ENCODE results near the gene LPIN2.
"Not testable (repeated sequence)": the region's sequence is repeated elsewhere in the genome, so short reads cannot be mapped to it uniquely, and the experiment has no call there.

LPIN2 gene

DNA sequence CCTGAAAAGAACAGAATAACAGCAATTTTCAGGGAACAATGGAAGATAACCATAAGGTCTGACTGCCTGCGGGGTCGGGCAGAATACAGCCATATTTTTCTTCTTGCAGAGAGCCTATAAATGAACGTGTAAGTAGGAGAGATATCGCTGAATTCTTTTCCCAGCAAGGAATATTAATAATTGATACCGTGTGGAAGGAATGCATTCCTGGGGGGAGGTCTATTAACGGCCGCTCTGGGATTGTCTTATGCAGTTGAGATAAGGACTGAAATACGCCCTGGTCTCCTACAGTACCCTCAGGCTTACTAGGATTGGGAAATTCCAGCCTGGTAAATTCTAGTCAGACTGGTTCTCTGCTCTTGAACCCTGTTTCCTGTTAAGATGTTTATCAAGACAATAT lies 9.2 kb downstream of the LPIN2 start:
- DNase-seq (ENCODE audit: low spot score) = not testable (repeated sequence)

DNA sequence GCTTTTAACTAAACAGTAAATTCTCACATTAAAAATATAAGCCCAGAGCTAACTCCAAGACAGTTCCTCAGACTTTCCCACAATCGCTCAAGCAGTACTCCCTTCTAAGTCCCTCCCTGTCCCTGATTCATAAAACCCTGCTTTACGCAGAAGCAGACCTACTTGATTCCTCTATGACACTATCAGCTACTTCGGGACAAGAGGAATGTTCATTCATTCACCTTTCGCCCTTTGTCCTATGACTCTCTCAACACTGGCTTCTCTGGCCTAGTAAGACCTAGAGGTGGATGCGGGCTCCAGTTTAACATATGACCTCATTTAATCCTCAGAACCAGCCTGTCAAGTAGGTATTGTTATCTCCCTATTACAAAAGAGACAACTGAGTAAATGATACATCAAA lies 10.2 kb downstream of the LPIN2 start:
- DNase-seq (ENCODE audit: low spot score) = no peak

DNA sequence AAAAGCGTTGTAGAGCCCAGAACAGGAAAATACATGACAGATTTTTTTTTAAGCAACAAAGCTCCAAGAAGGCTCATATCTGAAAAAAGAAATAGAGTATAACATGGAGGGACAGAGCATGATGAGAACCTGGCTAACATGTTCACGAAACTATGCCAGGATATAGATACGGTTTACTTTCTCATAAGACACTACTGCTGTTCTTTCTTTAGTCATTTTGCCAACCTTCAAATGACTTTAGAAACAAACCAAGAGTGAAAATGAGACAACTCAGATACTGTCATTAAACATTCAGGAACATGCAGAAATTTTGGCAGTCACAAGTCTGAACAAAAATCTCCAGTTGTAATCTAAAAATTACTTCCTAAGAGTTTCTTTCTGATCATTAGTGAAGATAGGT lies 14.3 kb downstream of the LPIN2 start:
- no peak for DNase-seq (ENCODE audit: low spot score)

DNA sequence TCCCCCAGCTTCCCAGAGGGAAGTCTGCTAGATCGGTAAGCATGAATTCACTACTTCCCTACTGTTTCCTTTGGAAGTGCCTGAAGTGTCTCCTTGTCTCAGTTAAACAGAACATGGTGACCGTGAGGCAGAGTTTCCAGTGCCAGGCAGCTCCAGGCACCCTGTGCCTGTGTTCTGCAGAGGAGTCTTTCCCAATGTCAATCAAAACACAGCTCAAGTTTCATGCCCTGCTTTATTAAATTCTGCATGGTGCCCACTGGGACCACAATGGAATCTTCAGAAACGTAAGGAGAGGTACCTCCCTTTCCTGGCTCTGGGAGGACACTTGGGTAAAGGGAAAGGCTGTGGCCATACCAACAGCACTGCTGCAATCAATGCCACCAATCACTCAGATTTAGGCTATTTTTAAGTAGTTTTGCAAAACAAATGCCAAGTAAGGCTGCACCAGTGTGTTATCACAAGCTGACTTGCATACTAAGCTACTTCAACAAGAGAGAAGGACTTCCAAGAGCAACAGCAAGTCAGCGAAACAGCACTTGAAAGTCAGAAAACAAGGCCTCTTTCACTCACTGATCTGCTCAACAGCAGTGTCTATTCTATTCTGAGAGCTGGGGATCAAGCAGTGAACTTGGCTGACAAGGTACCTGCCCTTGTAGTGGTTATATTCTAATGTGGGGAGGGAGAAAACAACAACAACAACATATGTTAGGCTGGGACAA lies 14.9 kb downstream of the LPIN2 start:
- no peak for DNase-seq (ENCODE audit: low spot score)

DNA sequence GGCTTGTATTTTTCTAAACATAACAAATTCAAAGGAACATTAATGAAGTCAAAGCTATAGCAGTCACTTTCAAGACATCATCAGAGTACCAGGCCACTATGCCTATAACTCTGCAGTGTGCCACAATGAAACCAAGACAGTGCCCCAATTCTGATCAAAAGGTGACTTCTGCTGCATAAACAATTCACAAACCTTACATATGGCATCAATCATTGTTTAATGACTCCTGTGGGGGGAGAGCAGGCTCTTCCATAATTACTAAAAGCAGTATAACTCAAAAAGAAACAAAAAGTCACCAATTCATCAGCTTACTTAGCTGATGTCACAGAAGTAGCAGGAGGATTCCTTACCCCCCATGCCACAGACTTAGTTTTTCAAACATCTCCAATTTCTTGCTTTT lies 15.5 kb downstream of the LPIN2 start:
- DNase-seq (ENCODE audit: low spot score) = no peak

DNA sequence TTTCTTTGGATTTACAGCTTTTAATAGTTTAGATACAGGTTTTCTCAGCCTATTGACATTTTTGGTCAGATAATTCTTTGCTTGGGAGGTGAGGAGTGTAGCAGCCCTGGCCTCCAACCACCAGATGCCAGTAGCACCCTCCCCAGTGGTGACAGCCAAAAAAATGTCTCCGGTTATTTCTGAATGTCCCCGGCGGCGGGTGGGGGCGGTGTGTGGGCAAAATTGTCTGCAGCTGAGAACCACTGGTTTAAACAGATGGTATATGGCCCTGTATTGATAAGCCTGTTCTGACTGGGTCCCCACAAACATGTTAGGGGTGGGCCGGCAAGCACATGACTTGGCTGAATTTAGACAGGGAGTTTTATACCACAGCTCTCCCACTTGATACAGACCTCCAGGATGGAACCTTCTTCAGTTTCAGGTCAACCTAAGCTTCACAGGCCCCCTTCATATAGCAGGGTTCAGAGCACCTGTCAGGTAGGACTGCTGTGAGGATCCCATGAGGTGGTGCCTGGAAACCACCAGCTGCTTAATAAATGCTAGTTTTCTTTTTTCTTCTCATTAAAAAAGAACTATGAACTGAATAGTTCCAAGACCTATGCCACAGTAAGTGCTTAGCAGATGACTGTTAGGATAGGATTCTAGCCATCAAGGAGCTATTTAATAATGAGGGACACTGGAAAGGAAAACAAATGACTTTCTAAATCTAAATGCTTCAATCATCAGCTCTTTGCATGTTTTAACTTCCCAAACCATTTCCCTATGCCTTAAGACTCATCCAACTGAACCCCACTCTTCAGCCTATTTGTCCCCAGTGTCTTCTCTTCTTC lies 18.1 kb downstream of the LPIN2 start:
- no peak for DNase-seq (ENCODE audit: low spot score)

DNA sequence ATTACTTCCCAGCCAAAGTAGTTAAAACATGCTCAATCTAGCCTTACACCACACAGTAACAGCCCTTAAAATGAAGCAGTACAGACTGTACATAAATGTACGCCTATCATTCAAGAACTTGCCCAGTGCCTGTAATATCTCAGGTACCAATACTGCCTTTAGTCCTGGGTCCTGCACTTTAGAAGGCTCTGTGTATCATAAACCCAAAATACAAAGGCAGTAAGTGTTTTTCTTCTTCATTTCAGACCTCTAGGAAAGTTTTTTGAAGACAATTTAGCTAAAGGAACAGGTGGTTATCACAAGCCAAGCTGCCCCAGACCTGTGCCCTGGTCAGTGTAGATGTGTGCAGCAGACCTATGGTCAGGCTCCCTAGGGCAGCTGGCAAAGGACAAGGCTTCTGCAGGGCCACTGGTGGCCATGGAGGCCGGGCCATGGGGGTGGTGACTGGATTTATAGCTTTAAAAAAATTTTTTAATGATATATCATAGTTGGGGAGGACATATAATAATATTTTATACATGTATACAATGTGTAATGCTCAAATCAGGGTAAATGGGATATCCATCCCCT lies 18.8 kb downstream of the LPIN2 start:
- no peak for DNase-seq (ENCODE audit: low spot score)

DNA sequence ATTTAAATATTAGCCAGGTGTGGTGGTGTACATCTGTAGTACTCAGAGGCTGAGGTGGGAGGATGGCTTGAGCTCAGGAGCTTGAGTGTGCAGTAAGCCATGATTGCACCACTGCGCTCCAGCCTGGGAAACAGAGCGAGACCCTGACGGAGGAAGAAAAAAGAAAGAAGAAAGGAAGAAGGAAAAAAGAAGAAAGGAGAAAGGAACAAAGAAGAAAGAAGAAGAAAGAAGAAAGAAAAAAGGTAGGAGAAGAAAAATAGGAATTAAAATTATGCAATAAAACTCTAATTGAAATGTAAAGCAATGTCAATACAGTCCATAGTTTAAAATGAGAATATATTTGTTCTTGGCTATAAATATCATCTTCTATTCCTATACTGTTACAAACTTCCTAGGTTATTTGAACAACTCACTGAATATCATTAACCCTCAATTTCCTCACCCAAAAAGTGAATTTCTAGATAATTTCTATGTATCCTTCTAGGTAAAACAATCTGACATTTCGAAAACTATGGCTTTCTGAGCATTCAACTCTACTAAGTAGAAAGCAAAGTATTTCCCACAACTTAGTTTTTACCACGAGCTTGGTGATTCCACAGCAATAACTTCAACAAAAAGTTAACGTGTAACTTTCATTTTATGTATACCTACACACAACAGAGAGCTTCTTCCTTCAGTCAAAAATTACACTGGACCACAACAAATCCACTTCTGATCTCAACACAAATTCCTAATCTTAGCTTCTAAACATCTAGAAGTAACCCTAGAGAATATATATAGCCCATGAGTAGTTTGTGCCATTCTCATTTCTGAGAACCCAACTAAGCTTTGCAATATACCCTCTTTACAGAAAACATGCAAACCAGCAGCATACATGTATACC lies 19.7 kb downstream of the LPIN2 start:
- no peak for DNase-seq (ENCODE audit: low spot score)

DNA sequence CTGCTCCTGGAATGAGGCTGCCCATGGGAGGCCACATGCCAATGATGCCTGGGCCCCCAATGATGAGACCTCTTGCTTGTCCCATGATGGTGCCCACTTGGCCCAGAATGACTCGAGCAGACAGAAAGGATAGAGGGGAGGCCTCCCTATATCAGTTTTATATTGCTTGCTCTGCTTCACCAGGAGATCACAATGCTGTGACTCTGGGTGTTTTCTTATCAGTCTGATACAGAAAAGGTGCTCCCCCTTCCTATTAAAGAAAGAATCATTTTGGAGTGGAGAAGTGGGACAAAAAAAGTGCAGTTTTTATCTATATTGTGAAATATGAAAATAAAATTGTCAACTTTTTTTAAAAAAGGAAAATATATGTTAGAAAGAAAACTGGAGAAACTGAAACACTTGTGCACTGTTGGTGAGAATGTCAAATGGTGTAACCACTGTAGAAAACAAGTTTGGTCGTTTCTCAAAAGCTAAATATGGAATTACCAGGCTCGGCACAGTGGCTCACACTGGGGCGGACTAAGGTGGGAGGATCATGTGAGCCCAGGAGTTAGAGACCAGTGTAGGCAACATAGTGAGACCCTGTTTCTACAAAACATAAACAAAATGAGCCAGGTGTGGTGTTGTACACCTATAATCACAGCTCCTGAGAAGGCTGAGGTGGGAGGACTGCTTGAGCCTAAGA lies 21.8 kb downstream of the LPIN2 start:
- no peak for DNase-seq (ENCODE audit: low spot score)

DNA sequence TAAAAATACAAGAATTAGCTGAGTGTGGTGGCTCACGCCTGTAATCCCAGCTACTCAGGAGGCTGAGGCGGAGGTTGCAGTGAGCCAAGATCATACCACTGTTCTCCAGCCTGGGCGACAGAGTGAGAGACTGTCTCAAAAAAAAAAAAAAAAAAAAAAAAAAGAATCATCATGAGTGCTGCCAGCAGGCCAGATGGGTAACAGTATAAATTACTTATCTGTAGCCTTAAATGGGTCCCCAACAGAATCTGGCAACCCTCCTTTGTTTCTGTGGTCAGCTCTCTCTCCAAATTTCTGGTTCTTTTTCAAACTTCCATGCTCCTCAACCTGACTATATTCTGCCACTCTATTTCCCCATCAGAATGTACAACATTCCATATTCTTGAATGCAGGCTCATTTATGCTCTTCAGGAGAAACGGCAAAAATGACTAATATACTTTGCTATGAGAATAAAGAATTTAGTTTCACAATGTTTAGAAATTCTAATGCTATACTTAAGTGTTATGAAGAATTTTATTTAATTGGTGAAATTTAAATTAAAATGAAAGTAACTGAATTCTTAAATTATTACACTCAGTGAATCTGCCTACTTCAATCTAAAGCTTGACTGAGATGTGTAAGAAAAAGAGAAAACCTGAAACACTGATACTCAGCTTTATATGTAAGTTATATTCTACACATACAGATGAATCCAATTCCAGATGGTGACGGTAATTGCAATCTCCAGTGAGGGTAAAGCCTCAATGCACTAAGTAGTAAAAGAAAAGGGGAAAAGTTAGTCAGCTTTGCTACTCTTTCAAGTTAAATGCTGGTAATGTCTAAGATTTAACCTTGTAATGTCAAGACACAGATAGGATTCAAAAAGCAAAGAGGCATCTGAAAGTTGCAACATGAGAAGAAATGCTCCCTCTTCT lies 24.8 kb downstream of the LPIN2 start:
- DNase-seq (ENCODE audit: low spot score) = no peak

DNA sequence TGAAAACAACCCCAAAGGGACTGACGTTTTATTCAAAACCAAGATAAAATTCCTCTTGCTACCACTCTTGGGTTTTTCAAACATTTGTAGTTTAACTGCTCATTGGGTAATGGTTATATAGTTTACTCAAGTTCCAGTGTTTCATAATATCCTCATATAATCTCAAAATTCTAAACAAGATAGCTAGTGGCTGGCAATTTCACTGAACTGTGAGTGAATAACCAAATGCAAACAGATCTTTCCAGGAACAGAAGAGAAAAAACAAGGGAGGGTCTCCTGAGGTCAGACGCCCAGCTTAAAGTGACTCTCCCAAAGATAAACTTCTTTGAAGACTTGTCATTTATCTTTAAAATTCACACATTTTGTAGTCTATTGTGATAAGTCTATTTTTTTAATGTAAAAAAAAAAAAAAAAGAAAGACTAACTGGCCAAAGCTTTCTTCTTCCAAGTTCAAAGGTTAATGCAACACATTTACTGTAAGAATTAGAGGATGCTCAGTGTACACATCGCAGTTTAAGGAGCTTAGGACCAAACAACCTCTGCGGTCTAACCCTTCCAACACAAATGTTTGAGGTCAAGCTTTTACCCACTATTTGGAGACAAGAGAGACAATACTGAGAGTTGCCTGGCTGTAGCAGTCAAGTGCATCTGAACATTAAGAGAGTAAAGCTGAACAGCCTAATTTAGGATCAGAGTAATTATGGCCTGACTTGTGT lies 26.6 kb downstream of the LPIN2 start:
- no peak for DNase-seq (ENCODE audit: low spot score)

DNA sequence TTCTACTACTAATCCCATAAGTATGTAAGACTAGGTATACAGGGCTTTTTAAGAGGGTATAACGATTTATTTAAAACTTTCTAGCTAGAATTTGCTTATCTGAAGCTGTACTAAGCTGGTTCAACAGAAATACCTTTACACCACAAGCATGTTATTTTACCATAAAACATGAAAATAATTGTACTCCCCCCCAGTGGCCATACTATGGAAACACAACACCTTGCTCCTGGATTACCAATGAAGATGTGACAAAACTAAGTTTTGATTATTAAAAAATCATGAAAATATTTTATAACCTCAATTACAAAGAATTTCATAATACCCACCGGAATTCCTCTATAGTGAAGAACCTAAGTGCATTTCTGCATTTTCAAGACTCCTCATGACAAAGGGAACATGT lies 27.3 kb downstream of the LPIN2 start:
- no peak for DNase-seq (ENCODE audit: low spot score)

DNA sequence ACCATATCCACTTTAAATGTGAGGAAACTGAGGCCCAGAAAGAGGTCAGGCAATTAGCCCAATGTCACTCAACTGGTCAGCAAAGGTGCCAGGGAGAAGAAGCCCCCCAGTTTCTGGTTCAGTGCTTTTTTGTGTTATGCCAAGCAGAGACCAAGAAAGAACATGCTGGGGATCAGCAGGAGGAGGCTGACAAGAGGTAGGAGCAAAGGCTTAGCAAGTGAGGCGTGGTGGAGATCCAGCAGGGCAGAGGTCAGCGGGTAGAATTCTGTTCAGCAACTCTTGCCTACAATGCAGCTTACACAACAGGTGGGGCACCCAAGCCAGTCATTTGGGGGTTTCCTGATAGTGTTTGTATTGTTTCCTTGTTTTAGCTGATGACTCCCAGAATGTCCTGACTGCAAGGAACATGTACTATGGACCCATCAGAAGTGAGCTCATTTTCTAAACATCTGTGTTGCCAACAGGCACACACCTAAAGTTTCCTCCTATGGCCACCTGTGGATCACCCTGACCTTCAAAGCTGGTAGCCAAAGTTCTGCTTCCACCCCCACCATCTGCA lies 28.2 kb downstream of the LPIN2 start:
- no peak for DNase-seq (ENCODE audit: low spot score)

DNA sequence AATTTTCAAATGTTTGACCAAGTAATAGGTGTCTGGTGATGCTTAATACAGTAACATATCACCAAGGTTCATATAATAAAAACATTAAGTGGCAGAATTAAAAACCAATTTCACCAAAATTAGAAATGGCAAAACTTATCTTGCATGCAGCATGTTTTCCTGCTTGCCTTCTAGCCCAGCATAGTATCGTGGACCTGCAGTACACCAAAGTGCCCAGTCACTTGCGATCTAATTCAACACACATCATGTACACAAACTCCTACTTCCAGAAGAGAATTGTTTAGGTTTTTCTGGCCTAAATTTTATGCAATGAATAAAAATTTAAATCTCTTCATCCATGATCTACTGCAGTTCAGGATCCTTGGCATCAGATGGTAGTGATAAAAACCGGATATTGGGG lies 28.9 kb downstream of the LPIN2 start:
- DNase-seq (ENCODE audit: low spot score) = no peak

DNA sequence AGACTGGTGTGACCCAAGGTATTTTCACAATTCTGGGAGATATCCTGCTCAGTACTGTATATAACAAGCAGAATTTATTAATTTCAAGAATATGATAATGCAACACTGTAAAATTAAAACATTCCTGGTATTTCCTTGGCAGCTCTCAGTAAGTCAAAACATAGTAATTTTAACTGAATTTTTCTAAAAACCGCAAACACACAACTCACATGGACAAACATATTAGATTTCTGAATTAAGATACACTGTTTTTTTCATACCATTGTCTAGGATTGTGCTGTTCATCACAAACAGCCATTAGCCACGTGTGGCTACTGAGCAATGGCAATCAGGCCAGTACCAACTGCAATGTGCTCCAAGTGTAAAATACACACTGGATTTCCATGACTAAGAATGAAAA lies 29.6 kb downstream of the LPIN2 start:
- no peak for DNase-seq (ENCODE audit: low spot score)

DNA sequence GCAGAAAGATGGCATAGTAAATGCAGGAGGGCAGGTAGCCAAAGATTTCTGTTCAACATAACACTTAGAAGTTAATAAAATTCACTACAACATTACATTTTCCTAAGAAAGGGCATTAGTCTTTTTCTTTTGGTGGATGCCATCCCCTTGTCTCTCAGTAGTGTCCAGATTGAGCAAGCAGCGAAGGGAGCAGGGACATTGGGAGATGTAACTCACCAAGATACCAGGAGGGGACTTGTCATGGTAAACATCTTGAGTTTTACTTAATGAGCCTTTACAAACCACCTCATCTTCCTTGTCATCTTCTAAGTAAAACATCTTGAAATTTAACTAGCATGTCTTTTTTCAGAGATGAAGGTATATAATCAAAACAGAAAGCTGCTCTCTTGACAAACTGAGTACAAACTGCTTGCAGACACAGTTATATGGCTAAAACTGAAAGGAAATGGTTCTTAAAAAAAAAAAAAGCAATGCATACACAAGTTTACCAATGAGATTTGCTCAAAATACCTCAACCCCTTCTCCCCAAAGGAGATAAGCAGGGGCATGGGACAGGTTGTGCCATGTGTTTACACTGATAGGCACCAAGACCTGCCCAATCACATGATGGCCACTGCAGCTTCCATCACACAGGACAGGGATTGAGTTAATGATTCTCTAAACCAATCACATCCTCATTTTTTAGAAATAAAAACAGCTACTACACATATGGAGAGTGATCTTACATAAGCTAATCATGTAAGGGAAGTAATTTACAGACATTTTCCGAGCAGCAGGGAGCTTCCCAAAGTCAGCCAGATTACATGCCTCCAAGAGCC lies 30.3 kb downstream of the LPIN2 start:
- no peak for DNase-seq (ENCODE audit: low spot score)

DNA sequence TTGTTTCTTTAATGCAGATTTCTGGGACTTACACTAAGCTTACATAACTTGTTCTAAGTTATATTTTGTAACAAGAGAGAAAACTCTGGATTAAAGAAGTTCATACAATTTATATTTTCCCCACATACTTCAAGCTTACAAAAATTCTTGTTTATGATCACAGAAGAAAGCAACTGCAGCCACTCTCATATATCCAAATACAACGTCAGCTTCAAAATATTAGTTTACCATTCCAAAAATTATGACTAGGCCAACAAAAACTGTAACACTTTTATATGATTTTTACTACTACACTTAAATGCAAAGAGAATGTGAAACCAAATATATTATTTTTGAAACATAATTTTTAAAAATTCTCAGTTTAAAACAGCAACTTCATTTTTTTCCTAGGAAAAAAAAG lies 30.9 kb downstream of the LPIN2 start:
- DNase-seq (ENCODE audit: low spot score) = no peak

DNA sequence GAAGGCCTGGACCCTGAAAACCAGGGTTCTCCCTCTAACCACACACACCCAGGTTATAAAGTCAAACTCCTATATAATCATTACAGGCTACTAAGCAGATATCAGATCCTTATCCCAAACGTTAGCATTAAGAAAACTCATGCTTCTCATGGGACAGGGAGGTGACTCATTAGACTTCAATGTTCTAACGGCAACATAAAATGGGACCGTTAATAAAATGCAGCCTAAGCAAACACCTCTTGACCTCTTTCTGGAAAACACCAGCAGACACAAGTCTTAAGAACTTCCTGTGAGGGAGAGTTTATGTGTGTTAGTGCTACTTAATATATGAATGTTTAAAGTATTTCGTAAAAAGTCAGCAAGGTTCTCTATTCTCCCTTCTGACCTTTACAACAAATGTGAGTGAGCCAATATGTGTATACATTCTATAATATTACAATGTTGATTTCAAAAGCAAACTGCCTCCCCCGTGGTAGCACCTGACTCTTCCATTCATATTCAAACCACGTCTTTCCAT lies 31.7 kb downstream of the LPIN2 start:
- DNase-seq (ENCODE audit: low spot score) = no peak
